Uterus (tissue), 4 donors: ENCODE measurements around the gene NCAPG. TPM values are rescaled to one million over a fixed set of nuclear protein-coding genes. Genes with fewer than 3 reads are reported as not detected.
"Not testable (repeated sequence)": the region's sequence is repeated elsewhere in the genome, so short reads cannot be mapped to it uniquely, and the experiment has no call there.

Experiments
- DNase-seq, 2 donors: peaks; one replicate each; pipeline ENCODE4 v3.0.0-alpha.2; 2019 to 2020
- H3K27ac ChIP-seq, 2 donors: fragments of 200-600 bp; sonication (generic); 1 replicate in 1 of 2; 2 replicates in 1 of 2; pipeline ENCODE4 v1.5.1; 2016 to 2018
- H3K27me3 ChIP-seq, 2 donors: fragments of 200-600 bp; sonication (generic); one replicate each; pipeline ENCODE4 v1.5.1; 2018 to 2019; ENCODE audit warnings: control low read depth in 1 of 2
- H3K36me3 ChIP-seq, 2 donors: fragments of 200-600 bp; sonication (generic); one replicate each; pipeline ENCODE4 v1.5.1; 2019; ENCODE audit warnings: control low read depth in 1 of 2
- H3K4me1 ChIP-seq, 2 donors: fragments of 200-600 bp; sonication (generic); one replicate each; pipeline ENCODE4 v1.5.1; 2018 to 2019; ENCODE audit warnings: control low read depth in 1 of 2
- H3K4me3 ChIP-seq, 2 donors: fragments of 200-600 bp; sonication (generic); 1 replicate in 1 of 2; 2 replicates in 1 of 2; pipeline ENCODE4 v1.5.1; 2018 to 2019; ENCODE audit warnings: mild to moderate bottlenecking in 1 of 2
- H3K9me3 ChIP-seq, 2 donors: fragments of 200-600 bp; sonication (generic); one replicate each; pipeline ENCODE4 v1.5.1; 2019; ENCODE audit warnings: control low read depth in 1 of 2
- CTCF ChIP-seq, 4 experiments: fragments of 200-600 bp in 2 of 4; fragments of 450-650 bp in 2 of 4; sonication (generic) in 2 of 4; IDR thresholded peaks; one replicate each; pipeline ENCODE4 v1.5.1; 2016 to 2019; ENCODE audit warnings: antibody characterized with exemption in 4 of 4, mild to moderate bottlenecking in 2 of 4, moderate library complexity in 1 of 4
- POLR2A ChIP-seq, 2 donors: fragments of 450-650 bp; IDR thresholded peaks; one replicate each; pipeline ENCODE4 v1.6.1; 2016; ENCODE audit warnings: antibody characterized with exemption in 2 of 2, mild to moderate bottlenecking in 1 of 2, moderate library complexity in 1 of 2
- intact Hi-C: fragments of 100-400 bp; cut with DNase I; formaldehyde crosslinking; loops from one replicate; pipeline ENCODE4 v1.15.1; 2023; ENCODE audit warnings: low total_unique reads
- total RNA-seq, 4 donors: library from RNA; depleted of rRNA in 3 of 4; stranded (reverse); fragments of >200 nt in 3 of 4; gene quantifications; one replicate each; pipeline versions ENCODE4 v1.1.0 to v1.2.4, GENCODE V29; 2014 to 2023
- donor health status: DM: yes; HTN: yes; CAD: no.

The NCAPG gene
- total RNA-seq, 4 donors from 2014 or later = 2.9 to 36.2 TPM; not detected in 2

- no peaks in the 10 kb centered on the region for H3K36me3 ChIP-seq
- no peaks in the 10 kb centered on the region for H3K27me3 ChIP-seq
- H3K4me1 ChIP-seq = no peaks in the 10 kb centered on the region
- no peak overlapping the region for H3K27ac ChIP-seq
- TF ChIP-seq POLR2A (IDR thresholded peaks at IDR 0.05) (no peak), CTCF (IDR thresholded peaks at IDR 0.05) (peak; percentile 46 to 63 (median 54))
- H3K4me3 ChIP-seq = no peak overlapping the region
- intact Hi-C loops = no loop called here
- no peak for DNase-seq
- H3K9me3 ChIP-seq = no peaks in the 10 kb centered on the region
Observed at GRCh38 chr4:17817027-17817426, 6.2 kb downstream of the NCAPG start.

GRCh38 chr4:17823871-17824669, 13.3 kb downstream of the NCAPG start:
- Histone ChIP-seq H3K27me3 (no peaks in the 10 kb centered on the region), H3K4me1 (no peaks in the 10 kb centered on the region), H3K27ac (no peak overlapping the region), H3K9me3 (no peaks in the 10 kb centered on the region), H3K36me3 (no peaks in the 10 kb centered on the region), H3K4me3 (no peak overlapping the region)
- intact Hi-C loops = no loop called here
- TF ChIP-seq POLR2A (IDR thresholded peaks at IDR 0.05) = no peak
- no peak for TF ChIP-seq CTCF (IDR thresholded peaks at IDR 0.05)
- DNase-seq = no peak

GRCh38 chr4:17846266-17846665, 35.5 kb downstream of the NCAPG start:
- intact Hi-C loops = no loop called here

GRCh38 chr4:17850295-17850694, 39.5 kb downstream of the NCAPG start:
- H3K4me3 ChIP-seq, H3K36me3 ChIP-seq, DNase-seq, H3K9me3 ChIP-seq, H3K27ac ChIP-seq, intact Hi-C loops, H3K27me3 ChIP-seq, H3K4me1 ChIP-seq: not testable (repeated sequence)

More at GRCh38 chr4:17846266-17846665, 35.5 kb downstream of the NCAPG start:
- no peaks in the 10 kb centered on the region for H3K9me3 ChIP-seq
- H3K4me3 ChIP-seq = no peak overlapping the region
- no peaks in the 10 kb centered on the region for H3K27me3 ChIP-seq
- no peak for DNase-seq
- H3K36me3 ChIP-seq = no peaks in the 10 kb centered on the region
- TF ChIP-seq POLR2A (IDR thresholded peaks at IDR 0.05) (no peak), CTCF (IDR thresholded peaks at IDR 0.05) (no peak)
- no peaks in the 10 kb centered on the region for H3K4me1 ChIP-seq
- no peak overlapping the region for H3K27ac ChIP-seq

- Histone ChIP-seq H3K9me3 (no peaks in the 10 kb centered on the region), H3K4me1 (no peaks in the 10 kb centered on the region), H3K4me3 (no peak overlapping the region), H3K36me3 (no peaks in the 10 kb centered on the region), H3K27me3 (no peaks in the 10 kb centered on the region), H3K27ac (no peak overlapping the region)
- no peak for DNase-seq
- TF ChIP-seq POLR2A (IDR thresholded peaks at IDR 0.05) (no peak), CTCF (IDR thresholded peaks at IDR 0.05) (no peak)
- intact Hi-C loops = no loop called here
Observed at GRCh38 chr4:17851959-17852358, 41.2 kb downstream of the NCAPG start.
